Trophoblast cell (in vitro differentiated cells and primary cell): ENCODE data around the gene TAC3.

Experiments
- DNase-seq, 2 donors: peaks; one replicate each; pipeline ENCODE4 v3.0.0-alpha.2; 2016
- H2AFZ ChIP-seq: 2 replicates; pipeline ENCODE4 v1.6.1; 2013; ENCODE audit warnings: low read length, moderate library complexity, mild to moderate bottlenecking; ENCODE audit not compliant: insufficient read depth, poor library complexity
- H2AK5ac ChIP-seq: 2 replicates; pipeline ENCODE4 v1.6.1; 2013; ENCODE audit warnings: mild to moderate bottlenecking, low read length
- H2BK120ac ChIP-seq: 2 replicates; pipeline ENCODE4 v1.6.1; 2013; ENCODE audit warnings: low read length, mild to moderate bottlenecking, moderate library complexity; ENCODE audit not compliant: insufficient read depth, poor library complexity
- H2BK12ac ChIP-seq: 2 replicates; pipeline ENCODE4 v1.6.1; 2013; ENCODE audit warnings: mild to moderate bottlenecking, low read length, moderate library complexity
- H2BK5ac ChIP-seq: 2 replicates; pipeline ENCODE4 v1.6.1; 2013; ENCODE audit warnings: low read length, low read depth, moderate library complexity, mild to moderate bottlenecking; ENCODE audit not compliant: poor library complexity
- H3K14ac ChIP-seq: 2 replicates; pipeline ENCODE4 v1.6.1; 2013; ENCODE audit warnings: mild to moderate bottlenecking, low read length
- H3K18ac ChIP-seq: 2 replicates; pipeline ENCODE4 v1.6.1; 2013; ENCODE audit warnings: mild to moderate bottlenecking, low read length
- H3K23ac ChIP-seq: 2 replicates; pipeline ENCODE4 v1.6.1; 2013; ENCODE audit warnings: low read length
- H3K27ac ChIP-seq: 2 replicates; pipeline ENCODE4 v1.5.1; 2013; ENCODE audit warnings: low read depth, mild to moderate bottlenecking, inconsistent platforms, low read length, moderate library complexity
- H3K27me3 ChIP-seq: 2 replicates; pipeline ENCODE4 v1.6.1; 2013; ENCODE audit warnings: inconsistent platforms, mild to moderate bottlenecking, low read length, moderate library complexity; ENCODE audit not compliant: insufficient read depth
- H3K36me3 ChIP-seq, 2 experiments: 1 replicate in 1 of 2; 2 replicates in 1 of 2; pipeline ENCODE4 v1.6.1; 2013; ENCODE audit warnings: low read length in 2 of 2, mild to moderate bottlenecking in 2 of 2, moderate library complexity in 1 of 2; ENCODE audit not compliant: insufficient read depth in 2 of 2, control insufficient read depth in 1 of 2
- H3K4ac ChIP-seq: 2 replicates; pipeline ENCODE4 v1.6.1; 2013; ENCODE audit warnings: low read depth, mild to moderate bottlenecking, low read length, moderate library complexity
- H3K4me1 ChIP-seq, 2 experiments: 1 replicate in 1 of 2; 2 replicates in 1 of 2; pipeline ENCODE4 v1.6.1; 2013; ENCODE audit warnings: low read length in 2 of 2, mild to moderate bottlenecking in 2 of 2, moderate library complexity in 1 of 2; ENCODE audit not compliant: insufficient read depth in 2 of 2, control insufficient read depth in 1 of 2
- H3K4me2 ChIP-seq: 2 replicates; pipeline ENCODE4 v1.6.1; 2013; ENCODE audit warnings: inconsistent platforms, mild to moderate bottlenecking, low read length, moderate library complexity
- H3K4me3 ChIP-seq: 2 replicates; pipeline ENCODE4 v1.5.1; 2013; ENCODE audit warnings: mild to moderate bottlenecking, low read depth, low read length, inconsistent platforms
- H3K79me1 ChIP-seq: one replicate; pipeline ENCODE4 v1.6.1; 2013; ENCODE audit warnings: low read length
- H3K79me2 ChIP-seq: 2 replicates; pipeline ENCODE4 v1.6.1; 2013; ENCODE audit warnings: low read length, mild to moderate bottlenecking; ENCODE audit not compliant: control insufficient read depth, insufficient read depth, poor library complexity
- H3K9ac ChIP-seq: 2 replicates; pipeline ENCODE4 v1.6.1; 2013; ENCODE audit warnings: mild to moderate bottlenecking, low read length
- H3K9me3 ChIP-seq: 2 replicates; pipeline ENCODE4 v1.6.1; 2013; ENCODE audit warnings: low read depth, mild to moderate bottlenecking, control low read depth, inconsistent platforms, low read length; ENCODE audit not compliant: insufficient read depth
- H4K12ac ChIP-seq: 2 replicates; pipeline ENCODE4 v1.6.1; 2013; ENCODE audit warnings: low read depth, mild to moderate bottlenecking, low read length, moderate library complexity
- H4K8ac ChIP-seq: 2 replicates; pipeline ENCODE4 v1.6.1; 2013; ENCODE audit warnings: low read depth, mild to moderate bottlenecking, low read length, moderate library complexity
- H4K91ac ChIP-seq: one replicate; pipeline ENCODE4 v1.6.1; 2013; ENCODE audit warnings: low read depth, mild to moderate bottlenecking, low read length, moderate library complexity
- WGBS: extraction: QIAGEN DNeasy Blood & Tissue Kit; methylation state at CpG from one replicate; pipeline ENCODE4 v1.1.7; 2013; ENCODE audit warnings: missing lambda C conversion rate; ENCODE audit not compliant: insufficient read length, insufficient coverage; ENCODE audit errors: extremely low coverage; 5-methylcytosine and 5-hydroxymethylcytosine counted together

Gene TAC3

GRCh38 chr12:57049890-57050289 lies 33.6 kb upstream of the TAC3 start, which contains the start of gene MYO1A:
Gene MYO1A (minus strand): TSS chr12:57050129. CDS start chr12:57048323, 1,806 bp downstream.
- H3K18ac ChIP-seq, result no peak within 1 kb of the TSS
- H4K8ac ChIP-seq, result no peak within 1 kb of the TSS
- WGBS, result no CpG with 5 or more reads among the region's 2 CpGs
- H3K14ac ChIP-seq, result no peak within 1 kb of the TSS
- H2BK120ac ChIP-seq, result no peak within 1 kb of the TSS
- no peak within 1 kb of the TSS for H4K91ac ChIP-seq
- no peaks in the 10 kb centered on the region for H3K4me1 ChIP-seq
- H3K9ac ChIP-seq, result no peak within 1 kb of the TSS
- no peak within 1 kb of the TSS for H3K4me2 ChIP-seq
- DNase-seq, result peak in 1 of 2 donors; percentile 21
- H3K27me3 ChIP-seq, result no peaks in the 10 kb centered on the region
- H3K23ac ChIP-seq, result no peak within 1 kb of the TSS
- H3K4ac ChIP-seq, result no peak within 1 kb of the TSS
- H2BK5ac ChIP-seq, result no peak within 1 kb of the TSS
- H2AFZ ChIP-seq, result no peak within 1 kb of the TSS
- H3K4me3 ChIP-seq, result no peak within 1 kb of the TSS
- H4K12ac ChIP-seq, result no peak within 1 kb of the TSS
- no peak within 1 kb of the TSS for H2BK12ac ChIP-seq
- H3K9me3 ChIP-seq, result peaks cover 1% of the 10 kb centered on the region
- no peaks in the 10 kb centered on the region for H3K79me1 ChIP-seq
- no peak within 1 kb of the TSS for H3K27ac ChIP-seq
- no peak within 1 kb of the TSS for H2AK5ac ChIP-seq
- no peaks in the 10 kb centered on the region for H3K79me2 ChIP-seq
- H3K36me3 ChIP-seq, result peaks cover 0 to 6% of the 10 kb centered on the region in 2 experiments

GRCh38 chr12:57049119-57049446 lies 32.8 kb upstream of the TAC3 start:
- H4K8ac ChIP-seq, result no peak overlapping the region
- H2BK12ac ChIP-seq, result no peak overlapping the region
- H3K4me2 ChIP-seq, result no peak overlapping the region
- no peak overlapping the region for H4K12ac ChIP-seq
- H3K79me2 ChIP-seq, result no peaks in the 10 kb centered on the region
- no peak overlapping the region for H2AK5ac ChIP-seq
- no peak overlapping the region for H3K18ac ChIP-seq
- H3K9me3 ChIP-seq, result peaks cover 1% of the 10 kb centered on the region
- H3K4ac ChIP-seq, result no peak overlapping the region
- no peaks in the 10 kb centered on the region for H3K79me1 ChIP-seq
- H3K23ac ChIP-seq, result no peak overlapping the region
- no peak overlapping the region for H3K4me3 ChIP-seq
- H2BK5ac ChIP-seq, result no peak overlapping the region
- no peak overlapping the region for H3K14ac ChIP-seq
- H4K91ac ChIP-seq, result no peak overlapping the region
- no peak for DNase-seq
- no peak overlapping the region for H2AFZ ChIP-seq
- H3K36me3 ChIP-seq, result no peaks in the 10 kb centered on the region
- H3K4me1 ChIP-seq, result no peaks in the 10 kb centered on the region
- H2BK120ac ChIP-seq, result no peak overlapping the region
- no peaks in the 10 kb centered on the region for H3K27me3 ChIP-seq
- no CpG with 5 or more reads among the region's 4 CpGs for WGBS
- H3K27ac ChIP-seq, result no peak overlapping the region
- no peak overlapping the region for H3K9ac ChIP-seq

GRCh38 chr12:57048423-57049118 lies 32.2 kb upstream of the TAC3 start:
- Histone ChIP-seq H3K9ac (no peak overlapping the region), H2AFZ (no peak overlapping the region), H2BK12ac (no peak overlapping the region), H4K12ac (no peak overlapping the region), H3K27me3 (no peaks in the 10 kb centered on the region), H3K79me1 (no peaks in the 10 kb centered on the region), H3K4me1 (no peaks in the 10 kb centered on the region), H4K8ac (no peak overlapping the region), H3K4me2 (no peak overlapping the region), H2AK5ac (no peak overlapping the region), H3K4me3 (no peak overlapping the region), H2BK120ac (no peak overlapping the region), H3K4ac (no peak overlapping the region), H3K18ac (no peak overlapping the region), H3K14ac (no peak overlapping the region), H4K91ac (no peak overlapping the region), H3K23ac (no peak overlapping the region), H3K79me2 (no peaks in the 10 kb centered on the region), H3K9me3 (peaks cover 1% of the 10 kb centered on the region), H3K27ac (no peak overlapping the region), H3K36me3 (no peaks in the 10 kb centered on the region), H2BK5ac (no peak overlapping the region)
- no CpG with 5 or more reads among the region's 1 CpG for WGBS
- DNase-seq, result no peak

- Histone ChIP-seq H3K27me3 (no peaks in the 10 kb centered on the region), H2BK5ac (no peak overlapping the region), H2AFZ (no peak overlapping the region), H3K27ac (no peak overlapping the region), H2BK12ac (no peak overlapping the region), H3K18ac (no peak overlapping the region), H3K9me3 (peaks cover 1% of the 10 kb centered on the region), H3K4me2 (no peak overlapping the region), H3K79me2 (no peaks in the 10 kb centered on the region), H4K8ac (no peak overlapping the region), H2AK5ac (no peak overlapping the region), H3K36me3 (no peaks in the 10 kb centered on the region), H3K4me1 (no peaks in the 10 kb centered on the region), H4K91ac (no peak overlapping the region), H3K23ac (no peak overlapping the region), H3K4me3 (no peak overlapping the region), H2BK120ac (no peak overlapping the region), H3K79me1 (no peaks in the 10 kb centered on the region), H3K9ac (no peak overlapping the region), H3K4ac (no peak overlapping the region), H3K14ac (no peak overlapping the region), H4K12ac (no peak overlapping the region)
- peak; percentile 85 to 90 for DNase-seq
- WGBS, result no CpG with 5 or more reads among the region's 1 CpG
Observed at GRCh38 chr12:57047981-57048380, 31.7 kb upstream of the TAC3 start.
